HG02571 (cell line): ENCODE results near the gene WDR49.

Source experiments
- ATAC-seq: cut with Tn5 transposase; IDR thresholded peaks from one replicate; pipeline ENCODE4 v1.9.1; 2021; ENCODE audit warnings: mild to moderate bottlenecking, moderate library complexity; ENCODE audit not compliant: unreplicated experiment

WDR49 gene

DNA sequence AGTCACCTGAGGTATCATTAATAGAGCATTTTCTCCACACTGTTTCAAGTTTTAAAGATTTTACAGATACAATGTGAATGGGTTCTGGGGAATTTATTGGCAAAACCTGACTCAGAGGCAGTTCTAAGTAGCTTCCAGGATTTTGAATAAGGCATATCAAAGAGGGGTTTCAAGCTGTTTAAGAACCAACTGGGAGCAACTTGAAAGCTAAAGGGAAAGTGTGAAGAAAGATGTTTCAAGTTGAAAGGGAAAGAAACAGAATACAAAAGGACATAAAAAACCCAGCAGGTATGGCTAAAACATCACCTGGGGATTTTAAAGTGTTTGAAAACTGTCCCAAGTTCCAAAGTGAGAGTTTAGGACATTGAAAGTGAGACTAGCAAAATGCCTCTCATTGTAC, 162.1 kb downstream of the WDR49 start:
- ATAC-seq: no peak

DNA sequence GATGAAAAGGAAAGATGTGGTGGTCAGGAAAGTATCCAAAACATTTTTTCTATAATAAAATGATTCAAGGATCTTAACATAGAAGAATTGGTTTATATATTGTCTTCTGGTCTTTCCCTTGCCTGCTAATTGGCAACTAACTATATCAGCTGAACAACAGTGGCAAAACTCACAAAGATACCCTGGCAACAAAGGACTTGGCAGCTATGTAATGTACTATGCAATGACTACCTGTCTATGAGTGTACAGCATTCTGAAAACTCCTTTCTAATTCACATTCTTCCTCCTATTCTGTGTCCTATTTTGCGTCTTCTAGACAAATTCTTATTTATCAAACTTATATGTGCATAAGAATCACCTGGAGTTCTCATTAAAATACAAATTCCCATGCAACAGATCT, 164.2 kb downstream of the WDR49 start:
- no peak for ATAC-seq

DNA sequence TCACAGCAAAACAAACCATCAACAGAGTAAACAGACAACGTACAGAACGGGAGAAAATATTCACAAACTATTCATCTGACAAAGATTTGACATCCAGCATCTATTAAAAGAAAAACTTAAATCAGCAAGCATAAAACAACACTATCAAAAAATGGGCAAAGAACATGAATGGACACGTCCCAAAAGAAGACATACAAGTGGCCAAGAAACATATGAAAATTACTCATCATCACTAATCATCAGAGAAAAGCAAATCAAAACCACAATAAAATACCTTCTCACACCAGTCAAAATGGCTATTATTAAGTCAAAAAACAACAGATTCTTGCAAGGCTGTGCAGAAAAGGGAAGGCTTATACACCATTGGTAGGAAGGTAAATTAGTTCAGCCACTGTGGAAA, 166.2 kb downstream of the WDR49 start:
- no peak for ATAC-seq

DNA sequence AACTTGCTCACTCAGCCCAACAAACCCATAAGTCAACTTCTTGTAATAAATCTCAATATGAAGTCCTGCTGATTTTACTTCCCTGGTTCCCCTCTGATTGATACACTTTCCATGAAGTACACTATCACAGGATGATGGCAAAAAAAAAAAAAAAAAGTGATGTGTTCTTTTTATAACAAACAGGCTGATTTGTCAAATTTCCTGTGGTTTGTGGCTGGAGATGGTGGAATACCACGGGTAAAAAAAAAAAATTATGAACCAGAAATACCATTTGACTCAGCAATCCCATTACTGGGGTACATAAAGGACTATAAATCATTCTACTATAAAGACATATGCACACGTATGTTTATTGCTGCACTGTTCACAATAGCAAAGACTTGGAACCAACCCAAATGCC, 169.2 kb downstream of the WDR49 start:
- no peak for ATAC-seq

DNA sequence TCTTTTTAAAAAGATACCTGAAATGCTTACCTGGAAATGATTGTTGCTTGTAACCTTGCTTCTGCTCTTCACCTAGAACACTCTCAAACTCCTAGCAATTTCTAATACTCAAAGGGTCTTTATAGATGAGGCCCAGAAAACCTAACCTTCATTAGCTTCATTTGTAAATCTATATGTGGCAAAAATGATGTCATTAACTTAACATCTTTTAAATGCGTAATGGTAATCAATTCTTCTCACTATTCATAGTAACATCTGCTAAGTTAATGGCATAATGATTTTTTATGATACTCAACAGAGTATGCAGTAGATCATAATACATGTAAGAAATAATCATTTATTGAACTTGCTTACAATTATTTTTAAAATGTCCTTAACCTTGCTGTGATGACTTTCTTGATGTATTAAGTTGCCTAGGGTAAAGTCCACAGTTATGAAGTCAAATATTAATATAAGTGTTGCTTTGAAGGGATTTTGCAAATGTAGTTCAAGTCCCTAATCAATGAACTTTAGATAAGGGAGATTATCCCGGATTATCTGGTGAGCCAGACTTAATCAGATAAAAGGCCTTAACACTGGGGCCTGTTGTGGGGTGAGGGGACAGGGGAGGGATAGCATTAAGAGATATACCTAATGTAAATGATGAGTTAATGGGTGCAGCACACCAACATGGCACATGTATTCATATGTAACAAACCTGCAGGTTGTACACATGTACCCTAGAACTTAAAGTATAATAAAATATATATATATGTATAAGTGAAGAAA, 169.8 kb downstream of the WDR49 start:
- no peak for ATAC-seq

DNA sequence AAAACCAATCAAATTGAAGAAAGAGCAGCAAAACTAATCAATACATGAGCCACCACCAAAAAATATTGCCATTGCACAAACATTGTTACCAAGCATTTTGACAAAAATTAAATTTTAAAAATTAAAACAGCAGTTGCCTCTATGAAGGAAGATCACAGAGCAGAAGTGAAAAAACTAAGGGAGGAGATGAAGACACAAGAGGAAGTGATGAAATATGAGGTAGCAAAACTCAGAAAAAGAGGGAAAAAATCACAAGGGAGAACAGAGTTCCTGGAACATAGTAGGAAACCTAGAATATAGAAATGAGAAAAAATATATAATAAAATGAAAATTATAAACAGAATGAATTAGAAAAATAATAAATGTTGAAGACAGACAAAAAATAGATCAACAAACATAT, 172.6 kb downstream of the WDR49 start:
- ATAC-seq: no peak

DNA sequence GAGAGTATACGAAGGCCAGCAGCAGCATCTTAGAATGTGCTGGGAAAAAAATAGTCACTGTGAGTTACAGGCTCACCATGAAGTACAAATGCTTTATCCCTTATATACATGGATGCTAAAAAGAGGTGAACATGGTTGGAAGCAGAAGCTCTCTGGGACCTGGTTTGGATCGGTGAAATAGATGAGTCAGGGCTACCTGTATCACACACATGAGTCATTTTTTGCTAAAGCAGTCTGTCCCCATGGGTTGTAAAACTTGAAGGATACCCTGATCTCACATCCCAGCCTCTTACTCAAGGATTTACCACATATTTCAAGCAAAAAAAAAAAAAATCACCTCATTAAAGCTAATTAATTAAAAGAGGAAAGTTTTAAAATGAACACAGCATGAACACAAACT, 173.0 kb downstream of the WDR49 start:
- no peak for ATAC-seq

DNA sequence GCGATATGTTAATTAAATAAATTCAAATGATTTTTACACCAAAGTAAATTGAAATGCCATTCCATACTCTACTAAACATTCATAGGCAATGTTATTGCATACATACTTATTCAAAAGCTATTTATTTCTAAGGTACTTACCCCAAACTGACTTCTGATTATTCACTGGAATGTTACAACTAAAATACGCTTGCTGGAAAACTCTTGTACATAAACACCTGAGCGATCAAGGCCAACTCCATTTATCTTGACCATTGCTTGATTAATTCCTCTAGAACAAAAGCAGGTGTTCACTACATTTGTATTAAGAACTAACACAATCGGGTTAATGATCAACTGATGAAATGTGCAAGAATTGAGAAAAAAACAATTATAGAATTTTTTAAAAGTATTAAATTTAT, 179.9 kb downstream of the WDR49 start, which contains the start of gene SERPINI2:
Gene SERPINI2 (minus strand): TSS at position 180 of the 400 bp plus-strand sequence. CDS start 2,208 bp downstream, outside the sequence.
- no peak for ATAC-seq

DNA sequence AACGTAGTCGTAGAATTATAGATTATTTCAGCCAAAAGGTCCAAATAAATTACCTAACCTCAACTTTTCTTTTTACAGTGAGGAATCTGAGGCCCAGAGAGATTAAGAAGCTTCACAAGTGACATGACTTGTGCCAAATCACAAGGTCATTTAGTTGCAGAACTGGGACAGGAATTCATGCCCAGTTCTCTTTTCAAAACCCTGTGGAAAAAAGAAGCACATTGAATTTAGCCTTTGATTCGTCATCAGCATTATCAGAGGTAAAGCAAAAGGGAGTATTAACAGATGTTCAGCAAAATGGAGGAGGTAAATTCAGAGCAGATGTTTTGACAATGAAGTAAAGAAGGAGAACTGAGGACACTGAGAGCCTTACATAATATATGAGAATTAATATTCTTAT, 184.4 kb downstream of the WDR49 start:
- no peak for ATAC-seq

DNA sequence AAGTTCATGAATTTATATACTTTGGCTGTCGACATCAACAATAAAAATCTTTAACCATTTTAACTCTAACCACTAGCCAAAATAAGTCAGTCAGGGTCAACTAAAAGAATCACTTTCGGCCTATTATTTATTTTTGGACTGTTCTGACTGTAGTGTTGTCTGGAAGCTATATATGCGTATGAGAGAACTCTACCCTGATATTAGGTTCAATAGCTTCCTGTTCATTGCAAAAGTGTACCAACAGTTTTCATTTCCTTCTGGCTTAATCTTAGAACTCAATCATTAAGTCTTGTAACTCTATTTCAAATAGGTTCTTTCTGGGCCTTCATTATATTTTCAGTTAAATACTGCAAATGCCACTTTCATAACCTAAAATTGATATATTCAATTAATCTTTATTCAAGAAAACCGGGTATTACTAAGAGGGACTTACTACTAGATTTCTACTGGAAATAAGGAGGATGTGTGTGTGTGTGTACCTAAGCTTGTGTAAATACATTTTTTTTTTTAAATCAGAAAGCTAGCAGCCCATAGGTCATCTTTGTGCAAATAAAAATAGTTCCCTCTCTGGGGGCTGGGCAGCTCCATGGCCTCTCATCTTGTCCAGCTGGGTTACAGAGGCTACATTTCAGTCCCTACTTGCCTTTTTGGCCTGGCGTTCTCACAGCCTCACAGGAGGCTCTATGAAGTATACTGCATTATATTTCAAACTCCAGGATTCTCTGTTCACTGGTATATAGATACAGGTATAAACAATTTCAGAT, 185.7 kb downstream of the WDR49 start:
- no peak for ATAC-seq

DNA sequence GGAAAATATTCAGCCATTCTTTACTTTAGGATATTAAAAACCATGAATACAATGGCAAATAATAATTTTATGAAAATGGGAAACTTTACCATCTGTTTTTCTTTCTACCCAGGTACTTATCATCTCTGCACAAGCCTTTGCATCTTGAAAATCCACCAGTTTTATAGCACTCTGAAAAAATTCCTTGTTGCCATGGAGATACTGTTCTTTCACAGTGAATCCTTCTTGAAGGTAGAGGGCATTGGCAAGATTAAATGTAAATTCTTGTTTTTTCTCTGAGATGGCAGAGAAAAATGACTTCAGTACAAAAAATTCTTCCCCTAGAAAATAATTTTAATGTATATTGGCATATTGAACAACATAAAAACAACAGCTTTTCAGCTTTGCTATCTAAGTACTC, 186.8 kb downstream of the WDR49 start:
- no peak for ATAC-seq

DNA sequence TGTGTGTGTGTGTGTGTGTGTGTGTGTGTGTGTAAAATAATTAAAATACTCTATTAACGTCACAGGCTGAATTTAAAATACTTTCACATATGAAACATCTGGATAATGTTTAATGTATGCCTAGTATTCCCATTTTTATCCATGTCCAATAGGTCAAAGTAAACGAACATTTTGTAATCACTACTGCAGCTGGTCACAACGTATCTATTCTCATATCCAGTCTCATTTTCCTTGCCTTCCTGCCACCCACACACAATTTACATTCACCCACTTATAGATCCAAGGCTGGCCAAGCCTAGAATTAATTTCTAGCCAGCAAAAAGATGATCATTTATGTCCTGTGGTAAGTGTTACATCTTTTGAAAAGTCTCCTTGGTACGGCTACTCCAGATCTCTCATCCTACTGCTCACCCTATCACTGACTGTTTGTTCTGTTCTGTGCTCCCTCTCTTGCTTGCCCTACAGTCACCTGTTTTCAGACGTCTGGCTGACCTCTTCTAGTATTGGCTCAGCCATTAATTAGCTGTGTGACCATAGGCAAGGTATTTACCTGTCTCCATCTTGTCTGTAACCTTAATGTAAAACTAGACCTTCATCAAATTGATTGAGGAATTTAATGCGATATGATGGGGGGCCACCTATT, 197.5 kb downstream of the WDR49 start:
- ATAC-seq: no peak

DNA sequence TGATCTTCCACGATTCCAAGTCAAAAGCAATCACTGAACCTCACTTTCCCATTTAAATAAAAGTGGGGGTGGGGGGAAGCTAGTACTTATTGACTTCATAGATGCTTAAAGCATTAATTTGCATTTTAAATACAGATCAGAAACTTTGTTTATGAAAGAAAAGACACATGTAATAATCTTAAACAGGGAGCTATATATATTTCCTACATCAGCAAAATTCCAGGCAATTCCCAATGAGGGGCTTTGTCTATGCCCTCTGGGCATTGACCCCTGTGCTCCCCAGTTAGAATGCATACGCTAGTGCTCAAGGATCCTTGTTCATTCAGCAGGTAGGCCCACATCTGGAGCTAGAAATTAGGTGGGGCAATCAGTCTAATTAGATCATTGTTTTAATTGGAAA, 199.9 kb downstream of the WDR49 start:
- no peak for ATAC-seq

DNA sequence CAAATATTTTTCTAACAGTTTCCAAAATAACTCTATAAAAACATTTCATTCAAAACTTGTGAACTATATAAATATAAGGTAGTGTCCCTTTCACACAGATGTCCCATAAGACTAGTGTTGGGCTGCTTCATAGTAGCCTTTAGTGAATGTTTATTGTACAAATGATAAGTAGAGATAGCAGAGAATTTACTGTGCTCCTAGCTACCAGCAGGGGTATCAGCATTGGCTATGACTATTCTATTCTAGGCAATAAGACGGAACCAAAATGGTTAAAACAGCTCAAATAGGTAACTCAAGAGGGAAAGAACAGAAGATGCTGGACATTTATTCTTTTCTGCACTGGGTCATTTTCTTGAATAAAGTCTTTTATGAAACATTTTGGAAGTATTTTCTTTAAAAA, 202.5 kb downstream of the WDR49 start:
- no peak for ATAC-seq

DNA sequence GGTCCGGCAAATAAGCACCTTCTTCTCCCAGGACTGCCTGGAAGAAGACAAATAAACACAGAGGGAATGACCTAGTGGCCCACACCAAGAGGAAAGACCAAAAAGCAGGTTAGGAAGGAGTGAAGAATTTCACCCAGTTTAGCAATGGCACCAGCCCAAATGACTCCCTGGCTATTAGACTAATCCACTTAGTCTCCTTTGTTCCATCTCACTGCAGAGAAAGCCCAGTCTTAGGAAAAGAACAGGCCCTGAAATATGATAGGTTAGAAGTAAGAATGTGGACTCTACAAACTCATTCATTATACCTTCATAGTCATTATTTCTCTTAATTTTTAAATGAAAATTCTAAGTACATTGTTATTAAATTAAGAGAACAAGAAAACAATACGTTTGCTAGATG, 203.1 kb downstream of the WDR49 start:
- ATAC-seq: no peak

DNA sequence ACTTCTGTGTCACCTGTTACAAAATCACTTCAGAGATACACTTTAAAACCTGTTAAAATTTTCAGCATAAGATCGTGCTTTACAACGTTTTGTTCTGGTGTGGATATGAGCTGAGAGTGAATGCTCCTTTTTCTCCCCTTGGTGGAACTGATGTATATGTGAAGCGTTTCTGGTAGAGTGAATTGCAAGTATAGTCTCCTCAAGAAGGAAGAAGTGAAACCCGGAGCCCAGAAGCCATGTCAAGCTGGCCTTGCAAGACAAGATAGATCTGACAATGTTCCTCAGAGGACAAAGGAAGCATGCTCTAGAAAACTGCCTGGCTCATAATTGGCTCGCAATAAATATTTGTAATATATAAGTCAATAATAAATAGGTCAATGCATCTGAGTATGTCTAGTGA, 203.5 kb downstream of the WDR49 start:
- ATAC-seq: no peak

DNA sequence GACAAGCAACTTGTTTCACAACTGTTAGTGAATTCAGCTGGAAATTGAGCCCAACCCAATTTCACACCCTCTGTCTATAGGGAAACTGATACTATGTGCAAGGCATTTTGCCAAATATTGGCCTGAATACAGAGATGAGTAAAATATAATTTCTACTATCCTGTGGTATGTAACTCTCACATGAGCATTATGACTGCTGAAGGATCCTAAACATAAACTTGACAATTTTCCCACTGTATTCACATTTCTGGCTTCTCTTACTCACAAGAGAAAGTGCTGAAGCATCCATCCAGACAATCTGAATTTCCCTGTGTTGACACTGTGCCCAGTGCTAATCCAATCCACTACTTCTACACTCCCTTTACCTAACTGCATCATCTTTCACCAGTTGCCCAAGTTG, 208.3 kb downstream of the WDR49 start:
- no peak for ATAC-seq

DNA sequence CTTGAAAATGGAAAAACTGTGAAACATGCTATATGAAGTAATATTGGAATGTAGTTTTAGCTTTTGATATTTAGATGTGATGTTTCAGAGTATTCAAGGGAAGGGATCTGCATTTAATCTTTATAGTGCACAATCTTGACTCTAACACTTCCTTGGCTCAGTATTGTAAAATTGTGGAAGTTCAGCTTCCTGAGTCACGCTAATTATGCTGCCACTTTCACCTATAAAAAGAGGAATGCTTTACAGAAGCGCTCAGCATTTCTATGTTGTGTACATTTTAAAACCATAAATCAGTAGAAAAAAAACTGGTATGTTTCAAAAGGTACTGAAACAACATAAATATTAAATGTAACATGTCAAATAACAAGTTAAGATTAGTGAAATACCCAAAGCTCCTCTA, 212.5 kb downstream of the WDR49 start:
- no peak for ATAC-seq

DNA sequence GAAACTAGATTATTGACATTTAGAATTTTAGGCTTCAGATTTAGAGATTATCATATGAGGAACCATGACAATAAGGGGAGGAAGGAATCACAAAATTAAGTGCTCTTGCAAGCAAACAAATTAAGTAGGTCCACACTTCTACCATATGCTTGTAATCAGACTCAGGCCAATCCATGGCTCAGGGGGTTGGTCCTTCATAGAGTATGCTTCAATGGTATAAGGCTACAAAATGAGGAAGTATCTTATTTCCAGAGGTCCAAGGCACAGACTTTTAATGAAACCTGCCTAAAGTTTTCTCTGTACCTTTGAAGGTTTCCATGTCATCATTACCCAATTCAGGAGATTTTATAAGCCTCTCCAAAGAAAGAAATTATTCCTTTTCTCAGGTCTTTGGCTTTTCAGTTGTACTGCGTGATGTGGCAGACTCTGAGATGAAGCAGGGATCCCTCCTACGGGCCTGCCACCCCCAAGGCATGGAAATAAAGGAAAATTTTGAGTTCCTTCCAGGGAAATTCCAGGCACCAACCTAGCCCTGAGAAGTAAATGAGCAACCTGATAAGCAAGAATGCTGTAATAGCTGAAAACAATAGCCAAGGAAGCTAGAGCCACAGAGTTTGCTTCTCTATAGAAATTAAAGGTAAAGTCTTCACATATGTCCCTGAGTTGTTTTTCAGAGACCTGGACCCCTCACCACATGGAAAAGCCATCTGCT, 216.2 kb downstream of the WDR49 start:
- ATAC-seq: no peak
